Spinal cord (tissue), 10 donors: ENCODE measurements around the gene CT45A1. TPM values are rescaled to one million over a fixed set of nuclear protein-coding genes. Genes with fewer than 3 reads are reported as not detected.
"Not testable (repeated sequence)": the region's sequence is repeated elsewhere in the genome, so short reads cannot be mapped to it uniquely, and the experiment has no call there.

Source experiments
- DNase-seq, 6 donors: peaks; one replicate each; pipeline versions ENCODE4 v3.0.0 to v3.0.0-alpha.2; 2013 to 2015; ENCODE audit warnings: low spot score in 6 of 6, low read depth in 4 of 6
- H3K27ac ChIP-seq: one replicate; pipeline ENCODE4 v1.5.1; 2013; ENCODE audit warnings: low read depth, low read length, control low read depth
- H3K27me3 ChIP-seq: one replicate; pipeline ENCODE4 v1.6.1; 2013; ENCODE audit warnings: low read length; ENCODE audit not compliant: control insufficient read depth, insufficient read depth
- H3K36me3 ChIP-seq: one replicate; pipeline ENCODE4 v1.6.1; 2013; ENCODE audit warnings: low read length; ENCODE audit not compliant: control insufficient read depth, insufficient read depth
- H3K4me1 ChIP-seq: one replicate; pipeline ENCODE4 v1.6.1; 2013; ENCODE audit warnings: low read length; ENCODE audit not compliant: control insufficient read depth, insufficient read depth
- H3K4me3 ChIP-seq: one replicate; pipeline ENCODE4 v1.5.1; 2013; ENCODE audit warnings: low read depth, low read length, control low read depth
- H3K9me3 ChIP-seq: one replicate; pipeline ENCODE4 v1.6.1; 2013; ENCODE audit warnings: low read length; ENCODE audit not compliant: control insufficient read depth, insufficient read depth
- WGBS: methylation state at CpG from one replicate; pipeline ENCODE4 v1.1.5; 2013; ENCODE audit warnings: missing lambda C conversion rate; ENCODE audit not compliant: insufficient coverage; 5-methylcytosine and 5-hydroxymethylcytosine counted together
- long read RNA-seq, 4 donors: transcript quantifications; one replicate each; lab custom pipeline, GENCODE V29; 2026
- polyA plus RNA-seq, 2 donors: library from polyadenylated mRNA; unstranded; fragments of 120-200 nt; gene quantifications; one replicate each; pipeline ENCODE4 v1.2.1, GENCODE V29; 2013; ENCODE audit not compliant: insufficient read length in 2 of 2
- total RNA-seq, 2 donors: library from RNA; depleted of rRNA in 1 of 2; stranded (reverse); fragments of 120-200 nt in 1 of 2; fragments of >200 nt in 1 of 2; gene quantifications; one replicate each; pipeline versions ENCODE4 v1.2.3 to v1.2.4, GENCODE V29; 2013 to 2014
- donor health status: healthy.

Gene CT45A1, protein sequence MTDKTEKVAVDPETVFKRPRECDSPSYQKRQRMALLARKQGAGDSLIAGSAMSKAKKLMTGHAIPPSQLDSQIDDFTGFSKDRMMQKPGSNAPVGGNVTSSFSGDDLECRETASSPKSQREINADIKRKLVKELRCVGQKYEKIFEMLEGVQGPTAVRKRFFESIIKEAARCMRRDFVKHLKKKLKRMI
- total RNA-seq (not detected), polyA plus RNA-seq (not detected)
- long read RNA-seq, donor 1: 0 reads
- long read RNA-seq, donor 2: 0 reads
- long read RNA-seq, donor 3: 0 reads
- long read RNA-seq, donor 4, transcript CT45A1-201 (4 exons, 1,087 nt): major isoform, 7 of 60 reads
- long read RNA-seq, donor 4, partial matches to known transcripts: 53 of 60 reads
- long read RNA-seq, donor 4, other reads (novel, unspliced or antisense): 0 of 60 reads

DNA sequence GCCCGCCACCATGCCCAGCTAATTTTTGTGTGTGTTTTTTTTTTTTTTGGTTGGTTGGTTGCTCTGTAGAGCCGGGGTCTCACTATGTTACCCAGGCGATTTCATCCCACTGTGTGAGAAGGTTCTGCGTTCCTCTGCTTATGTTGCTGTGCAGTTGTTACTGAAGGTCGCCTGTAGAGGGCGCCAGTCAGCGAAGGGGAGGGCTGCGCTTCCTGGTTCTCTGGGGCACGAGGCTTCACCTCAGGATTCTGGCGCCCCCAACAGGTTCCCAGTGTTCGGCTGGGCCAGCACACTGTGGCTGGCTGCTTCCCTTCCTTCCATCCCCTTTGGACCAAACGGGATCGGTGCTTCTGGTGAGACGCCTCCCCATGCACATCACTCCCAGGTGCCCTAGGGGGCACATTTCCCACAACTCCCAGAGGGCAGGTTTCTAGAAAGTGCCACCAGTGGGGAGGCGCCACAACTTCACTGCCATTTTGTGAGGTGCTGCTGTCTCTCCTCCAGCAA, at the start of gene CT45A1:
Gene CT45A1, plus strand, starts transcription at position 457 of the 507 bp plus-strand sequence. CDS start 5,302 bp downstream, outside the sequence.
- not testable (repeated sequence) for H3K4me1 ChIP-seq, H3K36me3 ChIP-seq, H3K27me3 ChIP-seq, DNase-seq, H3K4me3 ChIP-seq, H3K9me3 ChIP-seq, H3K27ac ChIP-seq
- WGBS: no CpG with 5 or more reads among the region's 15 CpGs

DNA sequence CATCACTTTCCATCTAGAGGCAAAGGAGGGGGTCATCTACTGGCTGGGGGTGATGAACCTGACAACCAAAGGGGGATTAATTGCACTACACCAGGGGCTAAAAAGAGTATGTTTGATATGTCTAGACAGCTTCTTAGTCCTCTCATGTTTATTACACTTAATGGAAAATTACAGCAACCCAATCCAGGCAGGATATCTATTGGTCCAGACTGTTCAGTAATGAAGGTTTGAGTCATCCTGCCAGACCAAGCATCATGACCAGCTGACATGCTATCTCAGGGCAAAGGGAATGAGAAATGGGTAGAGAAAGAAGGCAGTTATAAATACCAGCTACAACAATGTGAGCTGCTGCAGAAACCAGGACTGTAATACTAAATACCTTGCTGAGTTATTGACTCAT, 40.5 kb upstream of the CT45A1 start:
- H3K27ac ChIP-seq, DNase-seq, H3K4me1 ChIP-seq, H3K4me3 ChIP-seq, H3K36me3 ChIP-seq, H3K27me3 ChIP-seq, H3K9me3 ChIP-seq: not testable (repeated sequence)

DNA sequence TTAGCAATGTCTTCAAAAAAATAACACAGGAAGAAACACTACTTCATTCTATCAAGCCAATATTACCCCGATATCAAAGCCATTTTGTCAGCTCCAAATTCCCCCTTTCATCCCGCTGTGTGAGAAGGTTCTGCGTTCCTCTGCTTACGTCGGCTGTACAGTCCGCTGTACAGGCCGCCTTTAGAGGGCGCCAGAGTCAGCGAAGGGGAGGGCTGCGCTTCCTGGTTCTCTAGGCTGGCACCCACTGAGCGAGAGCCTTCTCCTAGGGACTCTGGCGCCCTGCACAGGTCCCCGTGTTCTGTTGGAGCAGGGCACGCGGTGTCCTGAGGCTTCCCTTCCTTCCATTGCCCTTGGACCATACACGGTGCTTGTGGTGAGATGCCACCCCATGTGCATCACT, 25.3 kb upstream of the CT45A1 start:
- Histone ChIP-seq H3K36me3 (no peaks in the 10 kb centered on the region), H3K27me3 (no peaks in the 10 kb centered on the region), H3K27ac (no peak overlapping the region), H3K4me3 (no peak overlapping the region), H3K9me3 (peaks cover 1% of the 10 kb centered on the region), H3K4me1 (no peaks in the 10 kb centered on the region)
- 43% methylated on average over 16 of the region's 16 CpGs for WGBS
- DNase-seq: no peak

DNA sequence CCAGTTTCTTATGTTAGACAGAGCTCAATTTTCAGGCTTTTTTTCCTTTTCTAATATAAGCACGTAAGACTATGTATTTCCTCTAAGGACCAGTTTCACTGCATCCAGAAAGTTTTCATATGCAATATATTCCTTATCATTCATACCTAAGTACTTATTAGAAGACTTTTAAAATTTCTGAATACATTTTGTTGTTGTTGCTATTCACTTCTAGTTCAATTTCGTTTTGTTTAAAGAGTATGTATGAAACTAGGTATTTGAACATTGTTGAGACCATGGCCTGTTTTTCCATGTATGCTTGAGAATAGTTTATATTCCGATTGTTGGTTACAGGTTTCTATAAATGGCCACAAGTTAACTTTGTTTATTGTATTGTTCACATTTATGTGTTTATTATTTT, 18.0 kb upstream of the CT45A1 start:
- H3K4me3 ChIP-seq: no peak overlapping the region
- H3K36me3 ChIP-seq: no peaks in the 10 kb centered on the region
- no peaks in the 10 kb centered on the region for H3K4me1 ChIP-seq
- no peak overlapping the region for H3K27ac ChIP-seq
- DNase-seq: no peak
- no peaks in the 10 kb centered on the region for H3K27me3 ChIP-seq
- no peaks in the 10 kb centered on the region for H3K9me3 ChIP-seq
- no CpG with 5 or more reads among the region's 3 CpGs for WGBS

DNA sequence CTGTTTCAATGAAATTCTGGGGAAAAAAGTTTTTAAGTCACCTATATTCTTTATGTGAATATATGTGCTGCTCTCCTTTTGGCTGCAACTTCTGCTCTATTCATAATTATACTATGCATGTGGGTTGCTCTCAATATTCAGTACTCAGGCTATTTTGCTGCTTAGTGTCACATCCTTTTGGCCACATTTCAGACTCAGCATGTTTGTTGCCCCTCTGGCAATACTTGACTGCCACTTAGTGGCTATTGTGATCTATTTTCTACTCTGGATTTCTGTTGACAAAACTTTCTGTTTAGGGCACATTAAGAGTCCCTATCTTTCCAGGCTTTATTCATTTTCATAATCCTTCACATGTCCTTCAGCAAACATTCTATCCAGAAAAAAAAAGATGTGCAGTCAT, 15.8 kb upstream of the CT45A1 start:
- no peak overlapping the region for H3K4me3 ChIP-seq
- no peak overlapping the region for H3K27ac ChIP-seq
- DNase-seq: peak in 2 of 6 donors; percentile 7 to 17
- H3K27me3 ChIP-seq: no peaks in the 10 kb centered on the region
- H3K4me1 ChIP-seq: no peaks in the 10 kb centered on the region
- H3K9me3 ChIP-seq: no peaks in the 10 kb centered on the region
- no peaks in the 10 kb centered on the region for H3K36me3 ChIP-seq

DNA sequence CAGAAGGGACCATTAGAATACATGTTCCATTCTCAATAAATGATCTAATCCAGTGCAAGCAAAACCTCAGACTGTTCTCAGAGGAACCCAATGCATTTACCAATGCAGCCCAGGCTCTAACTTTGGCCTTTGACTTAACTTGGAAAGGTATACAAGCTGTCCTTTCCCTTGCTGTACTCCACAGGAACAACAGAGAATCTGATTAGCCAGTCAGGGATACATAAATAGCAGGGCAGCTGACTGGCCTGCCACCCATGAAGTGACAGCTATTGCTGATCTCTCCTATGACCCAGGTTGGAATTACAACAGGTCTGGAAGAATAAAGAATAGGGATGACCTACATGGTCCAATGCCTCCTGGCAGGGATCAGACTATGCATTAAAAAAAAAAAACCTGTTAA, 14.5 kb upstream of the CT45A1 start:
- Histone ChIP-seq H3K36me3 (no peaks in the 10 kb centered on the region), H3K4me1 (no peaks in the 10 kb centered on the region), H3K9me3 (no peaks in the 10 kb centered on the region), H3K4me3 (no peak overlapping the region), H3K27ac (no peak overlapping the region), H3K27me3 (no peaks in the 10 kb centered on the region)
- DNase-seq: no peak

- Histone ChIP-seq H3K27me3 (no peaks in the 10 kb centered on the region), H3K27ac (no peak overlapping the region), H3K9me3 (no peaks in the 10 kb centered on the region), H3K4me1 (no peaks in the 10 kb centered on the region), H3K4me3 (no peak overlapping the region), H3K36me3 (no peaks in the 10 kb centered on the region)
- DNase-seq: no peak
- WGBS: 59% methylated on average over 10 of the region's 12 CpGs
These were observed 5.6 kb upstream of the CT45A1 start for GRCh38 chrX:135707880-135708279.

GRCh38 chrX:135713795-135714194, 356 bp downstream of the CT45A1 start:
- Histone ChIP-seq H3K27ac (no peak overlapping the region), H3K4me3 (no peak overlapping the region), H3K36me3 (no peaks in the 10 kb centered on the region), H3K27me3 (no peaks in the 10 kb centered on the region), H3K4me1 (no peaks in the 10 kb centered on the region), H3K9me3 (no peaks in the 10 kb centered on the region)
- 91% methylated on average over 18 of the region's 20 CpGs for WGBS
- no peak for DNase-seq

- not testable (repeated sequence) for H3K27ac ChIP-seq, H3K4me1 ChIP-seq, DNase-seq, H3K36me3 ChIP-seq, H3K4me3 ChIP-seq, H3K27me3 ChIP-seq, H3K9me3 ChIP-seq
- 46% methylated on average over 5 of the region's 5 CpGs for WGBS
These were observed 21.2 kb downstream of the CT45A1 start for GRCh38 chrX:135734666-135735065.

GRCh38 chrX:135737366-135738071, 24.1 kb downstream of the CT45A1 start:
- Histone ChIP-seq H3K4me3 (no peak overlapping the region), H3K27me3 (no peaks in the 10 kb centered on the region), H3K36me3 (no peaks in the 10 kb centered on the region), H3K27ac (no peak overlapping the region), H3K4me1 (no peaks in the 10 kb centered on the region), H3K9me3 (no peaks in the 10 kb centered on the region)
- WGBS: 17% methylated on average over 2 of the region's 4 CpGs
- DNase-seq: peak in 4 of 6 donors; percentile 11 to 74 (median 18)
